SK-N-SH (cell line): ENCODE results near the gene FOXP1. TPM values are rescaled to one million over a fixed set of nuclear protein-coding genes. Genes with fewer than 3 reads are reported as not detected.

ENCODE experiments used
- CTCF ChIA-PET: fragments of 300-600, 350-600 bp; formaldehyde crosslinking; extraction: SDS; loops from one replicate; lab custom pipeline; 2021; lab: Yijun Ruan, JAX
- POLR2A ChIA-PET: fragments of 350-600 bp; sonication (Branson Sonifier 250); formaldehyde crosslinking; extraction: SDS; loops from one replicate; lab custom pipeline; 2020; ENCODE audit warnings: antibody characterized with exemption, inconsistent platforms; lab: Yijun Ruan, JAX
- DNase-seq: peaks from one replicate; pipeline ENCODE4 v3.0.0; 2012
- H2AFZ ChIP-seq: fragments of 200-600 bp; sonication (generic); 2 replicates; pipeline ENCODE4 v1.8.1; 2016; ENCODE audit warnings: antibody characterized with exemption, mild to moderate bottlenecking, low read depth
- H3F3A ChIP-seq: fragments of 200-600 bp; sonication (generic); replicated peaks from 2 replicates; pipeline ENCODE3; 2016; ENCODE audit warnings: antibody characterized with exemption, mild to moderate bottlenecking; ENCODE audit not compliant: insufficient read depth
- H3K27ac ChIP-seq, 2 experiments: fragments of 200-500 bp in 1 of 2; fragments of 200-600 bp in 1 of 2; sonication (Bioruptor generic) in 1 of 2; sonication (generic), shearing (Covaris generic) in 1 of 2; 2 replicates each; pipeline versions ENCODE4 v1.5.1 to v1.6.1; 2014 to 2016; ENCODE audit warnings: low read depth in 2 of 2, inconsistent platforms in 1 of 2, low read length in 1 of 2, mild to moderate bottlenecking in 1 of 2, mixed read lengths in 1 of 2
- H3K27me3 ChIP-seq: fragments of 200-600 bp; sonication (generic), shearing (Covaris generic); 2 replicates; pipeline ENCODE4 v1.6.1; 2016; ENCODE audit warnings: mixed run types; ENCODE audit not compliant: insufficient read depth
- H3K36me3 ChIP-seq, 2 experiments: fragments of 200-500 bp in 1 of 2; fragments of 200-600 bp in 1 of 2; sonication (Bioruptor generic) in 1 of 2; sonication (generic) in 1 of 2; replicated peaks in 1 of 2; 2 replicates each; pipeline versions ENCODE3 to v1.5.1; 2014 to 2016; ENCODE audit warnings: low read length in 1 of 2, mild to moderate bottlenecking in 1 of 2; ENCODE audit not compliant: insufficient read depth in 2 of 2, control insufficient read depth in 1 of 2
- H3K4me1 ChIP-seq, 2 experiments: fragments of 200-500 bp in 1 of 2; fragments of 200-600 bp in 1 of 2; sonication (Bioruptor generic) in 1 of 2; sonication (generic), shearing (Covaris generic) in 1 of 2; 2 replicates each; pipeline versions ENCODE4 v1.5.1 to v1.6.1; 2014 to 2016; ENCODE audit warnings: low read depth in 1 of 2, low read length in 1 of 2, mixed run types in 1 of 2; ENCODE audit not compliant: insufficient read depth in 2 of 2, control insufficient read depth in 1 of 2
- H3K4me2 ChIP-seq: fragments of 200-600 bp; sonication (generic), shearing (Covaris generic); 2 replicates; pipeline ENCODE4 v1.6.1; 2017; ENCODE audit warnings: mixed run types
- H3K4me3 ChIP-seq, 2 experiments: fragments of 200-500 bp in 1 of 2; fragments of 200-600 bp in 1 of 2; sonication (Bioruptor generic) in 1 of 2; sonication (generic), shearing (Covaris generic) in 1 of 2; 2 replicates each; pipeline versions ENCODE4 v1.5.1 to v1.8.1; 2014 to 2016; ENCODE audit warnings: low read depth in 2 of 2, inconsistent platforms in 1 of 2, low read length in 1 of 2, mild to moderate bottlenecking in 1 of 2, mixed read lengths in 1 of 2, moderate library complexity in 1 of 2
- H3K79me2 ChIP-seq: fragments of 200-600 bp; sonication (generic); 2 replicates; pipeline ENCODE4 v1.8.1; 2017; ENCODE audit warnings: mild to moderate bottlenecking; ENCODE audit not compliant: insufficient read depth
- H3K9ac ChIP-seq: fragments of 200-600 bp; sonication (generic); 2 replicates; pipeline ENCODE4 v1.6.1; 2017; ENCODE audit warnings: mixed run types
- H3K9me2 ChIP-seq: fragments of 200-600 bp; sonication (generic); 2 replicates; pipeline ENCODE4 v1.6.1; 2017; ENCODE audit warnings: mixed run types
- H3K9me3 ChIP-seq: fragments of 200-600 bp; sonication (generic); 2 replicates; pipeline ENCODE4 v1.6.1; 2017; ENCODE audit warnings: mixed run types, mild to moderate bottlenecking, moderate library complexity
- H4K20me1 ChIP-seq: fragments of 200-600 bp; sonication (generic); 2 replicates; pipeline ENCODE4 v1.6.1; 2017; ENCODE audit warnings: mild to moderate bottlenecking, mixed run types; ENCODE audit not compliant: insufficient read depth
- CTCF ChIP-seq: fragments of 200-600 bp; sonication (generic); IDR thresholded peaks from 2 replicates; pipeline ENCODE4 v1.6.1; 2017; ENCODE audit warnings: antibody characterized with exemption, mild to moderate bottlenecking, moderate library complexity
- ELF1 ChIP-seq: IDR thresholded peaks from 2 replicates; pipeline ENCODE4 v1.4.0; 2012
- EP300 ChIP-seq, 2 experiments: IDR thresholded peaks; 2 replicates each; pipeline versions ENCODE4 v1.4.0 to v1.6.1; 2012; ENCODE audit warnings: borderline replicate concordance in 1 of 2, low read depth in 1 of 2, low read length in 1 of 2
- EZH2phosphoT487 ChIP-seq: fragments of 200-600 bp; sonication (generic); IDR thresholded peaks from 2 replicates; pipeline ENCODE4 v1.6.1; 2017; ENCODE audit warnings: low read depth, mixed run types, mild to moderate bottlenecking, antibody characterized with exemption, moderate library complexity, borderline replicate concordance
- FOSL2 ChIP-seq: IDR thresholded peaks from 2 replicates; pipeline ENCODE4 v1.4.0; 2012; ENCODE audit warnings: low read depth, mild to moderate bottlenecking, moderate library complexity, borderline replicate concordance
- GABPA ChIP-seq: IDR thresholded peaks from 2 replicates; pipeline ENCODE4 v1.4.0; 2012; ENCODE audit warnings: low read depth, mild to moderate bottlenecking
- IRF3 ChIP-seq: fragments of 150-350 bp; IDR thresholded peaks from 2 replicates; pipeline ENCODE4 v1.6.1; 2016; ENCODE audit warnings: mild to moderate bottlenecking, low read depth, low read length
- MXI1 ChIP-seq: IDR thresholded peaks from 2 replicates; pipeline ENCODE4 v1.6.1; 2012; ENCODE audit warnings: mild to moderate bottlenecking, low read depth, low read length, improper control_type of control experiment
- NFIC ChIP-seq: IDR thresholded peaks from 2 replicates; pipeline ENCODE4 v1.4.0; 2012; ENCODE audit warnings: borderline replicate concordance
- NRF1 ChIP-seq: IDR thresholded peaks from 2 replicates; pipeline ENCODE4 v1.6.1; 2012; ENCODE audit warnings: low read depth, mild to moderate bottlenecking, low read length
- RAD21 ChIP-seq: IDR thresholded peaks from 2 replicates; pipeline ENCODE4 v1.6.1; 2012; ENCODE audit warnings: mild to moderate bottlenecking, low read length
- REST ChIP-seq: IDR thresholded peaks from 2 replicates; pipeline ENCODE4 v1.6.1; 2012; ENCODE audit warnings: mild to moderate bottlenecking, low read depth, low read length, moderate library complexity
- RFX5 ChIP-seq: IDR thresholded peaks from 2 replicates; pipeline ENCODE4 v1.6.1; 2012; ENCODE audit warnings: mild to moderate bottlenecking, improper control_type of control experiment, low read length
- RXRA ChIP-seq: IDR thresholded peaks from 2 replicates; pipeline ENCODE4 v1.4.0; 2012; ENCODE audit warnings: low read depth, mild to moderate bottlenecking, borderline replicate concordance
- SIN3A ChIP-seq: IDR thresholded peaks from 2 replicates; pipeline ENCODE4 v1.6.1; 2012; ENCODE audit warnings: low read depth, mild to moderate bottlenecking, low read length, moderate library complexity, borderline replicate concordance
- SMC3 ChIP-seq: IDR thresholded peaks from 2 replicates; pipeline ENCODE4 v1.6.1; 2012; ENCODE audit warnings: low read depth, low read length, improper control_type of control experiment
- USF2 ChIP-seq: fragments of 150-350 bp; IDR thresholded peaks from 2 replicates; pipeline ENCODE4 v1.6.1; 2017; ENCODE audit warnings: antibody characterized with exemption, low read length, low read depth, borderline replicate concordance
- YY1 ChIP-seq: IDR thresholded peaks from 2 replicates; pipeline ENCODE4 v1.4.0; 2012; ENCODE audit warnings: low read depth, mild to moderate bottlenecking
- WGBS: methylation state at CpG from one replicate; pipeline ENCODE4 v1.1.6; 2017; ENCODE audit warnings: low lambda C conversion rate; 5-methylcytosine and 5-hydroxymethylcytosine counted together
- polyA plus RNA-seq, 3 experiments: library from polyadenylated mRNA; depleted of rRNA; stranded (reverse); fragments of >200 nt; gene quantifications; 2 replicates each; pipeline ENCODE4 v1.2.3, GENCODE V29; 2012

Gene FOXP1
- polyA plus RNA-seq, 1 of the 3 experiments (the other 2 are of a cell fraction): 8.8 TPM

GRCh38 chr3:71228156-71228866 is 355.2 kb downstream of the FOXP1 start:
- Histone ChIP-seq H3K4me3 (no peak overlapping the region), H3K27ac (no peak overlapping the region), H3K27me3 (no peaks in the 10 kb centered on the region), H3F3A (peaks cover 18% of the 10 kb centered on the region), H3K9ac (no peak overlapping the region), H3K4me2 (no peak overlapping the region), H4K20me1 (no peaks in the 10 kb centered on the region), H3K9me3 (no peaks in the 10 kb centered on the region), H3K79me2 (peaks cover 42% of the 10 kb centered on the region), H3K4me1 (peaks cover 3 to 5% of the 10 kb centered on the region in 2 experiments; a peak in 3 of 4 replicates), H3K36me3 (peaks cover 0 to 2% of the 10 kb centered on the region in 2 experiments), H2AFZ (no peak overlapping the region), H3K9me2 (no peaks in the 10 kb centered on the region)
- CTCF ChIA-PET: interaction anchor here (1.0 kb wide), 1 partner anchor 14 kb away, joined by 3 read pairs; no protein-coding TSS in a partner anchor
- DNase-seq: no peak
- TF ChIP-seq YY1 (no peak), SMC3 (no peak), ELF1 (no peak), MXI1 (no peak), EP300 (IDR thresholded peaks at IDR 0.05; ENCODE audit: borderline replicate concordance in 1 of 2, low read depth in 1 of 2, low read length in 1 of 2) (no peak), FOSL2 (no peak), IRF3 (no peak), USF2 (no peak), NFIC (no peak), RAD21 (no peak), GABPA (no peak), REST (no peak), SIN3A (no peak), NRF1 (no peak), EZH2phosphoT487 (no peak), RFX5 (no peak), CTCF (no peak), RXRA (no peak)
- POLR2A ChIA-PET: no interaction called here
- WGBS: 92% methylated on average over 9 of the region's 9 CpGs
